Mesenchymal stem cell (in vitro differentiated cells and primary cell): Measurements from ENCODE around the gene IFNA5.

Source experiments
- DNase-seq: peaks from one replicate; pipeline ENCODE4 v3.0.0-alpha.2; 2013
- H2AFZ ChIP-seq: one replicate; pipeline ENCODE4 v1.6.1; 2013; ENCODE audit warnings: low read depth, mild to moderate bottlenecking, control low read depth, inconsistent platforms, low read length, moderate library complexity
- H2AK5ac ChIP-seq: 2 replicates; pipeline ENCODE4 v1.6.1; 2013; ENCODE audit warnings: low read length, moderate library complexity, mild to moderate bottlenecking, inconsistent platforms; ENCODE audit not compliant: severe bottlenecking
- H2BK120ac ChIP-seq: one replicate; pipeline ENCODE4 v1.6.1; 2013; ENCODE audit warnings: low read depth, mild to moderate bottlenecking, inconsistent platforms, low read length, moderate library complexity
- H2BK12ac ChIP-seq, 2 experiments: one replicate each; pipeline ENCODE4 v1.6.1; 2013; ENCODE audit warnings: inconsistent platforms in 2 of 2, low read length in 2 of 2, mild to moderate bottlenecking in 2 of 2, moderate library complexity in 2 of 2, control low read depth in 1 of 2
- H2BK15ac ChIP-seq: one replicate; pipeline ENCODE4 v1.6.1; 2013; ENCODE audit warnings: mild to moderate bottlenecking, low read depth, inconsistent platforms; ENCODE audit not compliant: poor library complexity, severe bottlenecking
- H2BK5ac ChIP-seq: 2 replicates; pipeline ENCODE4 v1.6.1; 2013; ENCODE audit warnings: low read depth, mild to moderate bottlenecking, low read length, control low read depth, inconsistent platforms; ENCODE audit not compliant: poor library complexity, severe bottlenecking
- H3K14ac ChIP-seq, 2 experiments: one replicate each; pipeline ENCODE4 v1.6.1; 2013; ENCODE audit warnings: inconsistent platforms in 2 of 2, low read length in 2 of 2, control low read depth in 1 of 2, mild to moderate bottlenecking in 1 of 2, moderate library complexity in 1 of 2
- H3K18ac ChIP-seq, 2 experiments: one replicate each; pipeline ENCODE4 v1.6.1; 2013; ENCODE audit warnings: inconsistent platforms in 2 of 2, low read length in 2 of 2, control low read depth in 1 of 2, low read depth in 1 of 2, mild to moderate bottlenecking in 1 of 2
- H3K23ac ChIP-seq, 2 experiments: one replicate each; pipeline ENCODE4 v1.6.1; 2013; ENCODE audit warnings: inconsistent platforms in 2 of 2, low read length in 2 of 2, mild to moderate bottlenecking in 2 of 2, moderate library complexity in 2 of 2, control low read depth in 1 of 2
- H3K27ac ChIP-seq: 2 replicates; pipeline ENCODE4 v1.5.1; 2013; ENCODE audit warnings: mild to moderate bottlenecking, moderate library complexity, low read length, control low read depth, inconsistent platforms; ENCODE audit not compliant: poor library complexity, severe bottlenecking
- H3K27me3 ChIP-seq, 2 experiments: 2 replicates each; pipeline versions ENCODE4 v1.6.1 to v1.7.0; 2013; ENCODE audit warnings: low read length in 2 of 2, mild to moderate bottlenecking in 2 of 2, moderate library complexity in 2 of 2, control low read depth in 1 of 2, inconsistent platforms in 1 of 2; ENCODE audit not compliant: control insufficient read depth in 1 of 2, insufficient read depth in 1 of 2
- H3K36me3 ChIP-seq, 2 experiments: 2 replicates each; pipeline versions ENCODE4 v1.6.1 to v1.7.0; 2013; ENCODE audit warnings: low read length in 2 of 2, control low read depth in 1 of 2, inconsistent platforms in 1 of 2, low read depth in 1 of 2, mild to moderate bottlenecking in 1 of 2; ENCODE audit not compliant: insufficient read depth in 2 of 2, control insufficient read depth in 1 of 2
- H3K4ac ChIP-seq, 2 experiments: one replicate each; pipeline ENCODE4 v1.6.1; 2013; ENCODE audit warnings: inconsistent platforms in 2 of 2, low read length in 2 of 2, mild to moderate bottlenecking in 2 of 2, moderate library complexity in 2 of 2, control low read depth in 1 of 2, low read depth in 1 of 2
- H3K4me1 ChIP-seq: 2 replicates; pipeline ENCODE4 v1.6.1; 2013; ENCODE audit warnings: low read depth, low read length, control low read depth; ENCODE audit not compliant: control insufficient read depth, insufficient read depth
- H3K4me2 ChIP-seq: 2 replicates; pipeline ENCODE4 v1.6.1; 2013; ENCODE audit warnings: low read length, mild to moderate bottlenecking, inconsistent platforms; ENCODE audit not compliant: poor library complexity, severe bottlenecking
- H3K4me3 ChIP-seq, 2 experiments: 2 replicates each; pipeline versions ENCODE4 v1.5.1 to v1.7.0; 2013; ENCODE audit warnings: low read length in 2 of 2, mild to moderate bottlenecking in 2 of 2, control low read depth in 1 of 2, low read depth in 1 of 2; ENCODE audit not compliant: insufficient read depth in 1 of 2
- H3K79me1 ChIP-seq: replicated peaks from 2 replicates; pipeline ENCODE4 v1.6.1; 2013; ENCODE audit warnings: mild to moderate bottlenecking, control low read depth, low read length, inconsistent platforms; ENCODE audit not compliant: poor library complexity, severe bottlenecking
- H3K9ac ChIP-seq: 2 replicates; pipeline ENCODE4 v1.7.0; 2013; ENCODE audit warnings: mild to moderate bottlenecking, low read length, moderate library complexity
- H3K9me3 ChIP-seq: 2 replicates; pipeline ENCODE4 v1.7.0; 2013; ENCODE audit warnings: mild to moderate bottlenecking, low read length; ENCODE audit not compliant: control insufficient read depth
- H4K8ac ChIP-seq: one replicate; pipeline ENCODE4 v1.6.1; 2013; ENCODE audit warnings: inconsistent platforms, mild to moderate bottlenecking, low read length, moderate library complexity
- H4K91ac ChIP-seq: one replicate; pipeline ENCODE4 v1.6.1; 2013; ENCODE audit warnings: mild to moderate bottlenecking, low read length, inconsistent platforms
- WGBS: methylation state at CpG from one replicate; pipeline ENCODE4 v1.1.7; 2013; ENCODE audit warnings: mixed read lengths; 5-methylcytosine and 5-hydroxymethylcytosine counted together

The IFNA5 gene

DNA sequence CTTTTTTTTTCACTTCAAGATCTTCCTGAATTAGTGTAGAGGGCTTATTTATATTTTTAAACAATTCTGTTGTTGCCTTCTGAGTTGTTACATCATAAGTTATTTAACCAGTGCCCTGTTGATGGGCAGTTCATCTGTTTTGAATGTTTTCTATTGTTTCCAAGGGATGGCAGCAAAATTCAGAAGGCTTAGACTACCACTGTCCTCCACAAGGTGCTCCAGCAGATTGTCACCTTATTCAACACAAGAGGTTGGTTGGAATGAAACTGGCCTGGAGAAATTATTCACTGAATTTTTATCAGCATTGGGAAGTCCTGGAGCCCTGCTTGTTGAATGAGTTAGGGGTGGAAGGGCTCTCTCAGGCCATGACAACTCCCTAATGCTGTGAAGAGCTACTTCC lies 31.3 kb upstream of the IFNA5 start:
- no peaks in the 10 kb centered on the region for H3K9me3 ChIP-seq
- H3K36me3 ChIP-seq, result peaks cover 0 to 20% of the 10 kb centered on the region in 2 experiments
- H3K79me1 ChIP-seq, result no peaks in the 10 kb centered on the region
- no peak overlapping the region for H3K23ac ChIP-seq
- no peak overlapping the region for H2AK5ac ChIP-seq
- H2AFZ ChIP-seq, result no peak overlapping the region
- no peak overlapping the region for H3K9ac ChIP-seq
- H2BK5ac ChIP-seq, result no peak overlapping the region
- H3K4ac ChIP-seq, result no peak overlapping the region
- no peak for DNase-seq
- H3K18ac ChIP-seq, result no peak overlapping the region
- no peak overlapping the region for H3K4me3 ChIP-seq
- no peak overlapping the region for H2BK12ac ChIP-seq
- no peak overlapping the region for H3K4me2 ChIP-seq
- no peak overlapping the region for H3K14ac ChIP-seq
- H4K8ac ChIP-seq, result no peak overlapping the region
- H3K27me3 ChIP-seq, result no peaks in the 10 kb centered on the region
- no peak overlapping the region for H2BK15ac ChIP-seq
- no peak overlapping the region for H4K91ac ChIP-seq
- no peak overlapping the region for H3K27ac ChIP-seq
- H2BK120ac ChIP-seq, result no peak overlapping the region
- peaks cover 3% of the 10 kb centered on the region for H3K4me1 ChIP-seq

DNA sequence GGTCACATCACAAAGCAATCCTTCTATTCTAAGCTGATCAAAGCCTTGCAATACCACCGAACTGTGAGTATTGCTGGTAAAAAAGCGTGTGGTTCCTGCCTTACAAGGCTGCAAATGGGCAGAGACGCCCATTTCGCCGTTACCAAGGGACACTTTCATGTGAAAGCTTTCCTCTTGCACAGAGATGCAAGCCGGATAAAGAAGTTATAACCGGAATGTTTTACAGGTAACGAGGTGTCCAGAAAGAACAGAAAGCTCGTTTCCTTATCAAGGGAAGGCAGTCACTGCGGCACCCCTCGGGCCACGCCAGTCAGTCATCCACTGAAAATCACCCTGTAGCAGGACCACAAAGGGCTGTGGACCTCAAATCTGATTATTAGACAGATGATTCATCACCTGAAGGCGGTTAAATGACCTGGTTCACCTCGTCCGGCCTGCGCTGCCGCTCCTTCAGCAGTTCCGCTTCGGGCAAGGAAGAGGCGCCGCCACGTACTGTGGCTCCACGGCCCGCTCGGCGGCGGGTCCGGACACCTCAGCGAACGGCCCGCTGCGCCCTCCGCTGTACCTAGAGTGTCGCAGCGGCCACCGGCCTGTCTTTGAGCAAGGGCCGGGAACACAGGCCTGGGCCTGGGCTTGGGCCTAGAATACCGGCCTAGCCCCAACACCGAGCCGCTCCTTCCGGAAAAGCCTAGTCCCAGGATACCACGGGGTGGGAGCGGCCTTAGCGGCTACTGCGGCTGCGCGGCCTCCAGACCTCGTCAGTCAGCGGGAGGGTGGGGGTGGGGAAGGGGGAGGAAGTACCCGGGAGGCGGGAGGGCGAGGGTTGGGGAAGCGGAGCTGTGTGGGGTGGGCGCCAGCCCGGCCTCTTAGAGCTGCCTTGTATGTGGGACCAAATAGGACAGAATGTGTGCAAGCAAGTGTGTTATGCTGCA lies 29.9 kb upstream of the IFNA5 start, which contains the start of gene KLHL9:
TSS of gene KLHL9 (minus strand) at position 704 of the 932 bp plus-strand sequence. CDS start at position 159, 545 bp downstream.
- Histone ChIP-seq H3K18ac (peak within 1 kb of the TSS; percentile 80 to 95), H2AK5ac (peak within 1 kb of the TSS; percentile 45), H2BK15ac (peak within 1 kb of the TSS; percentile 60), H3K36me3 (peaks cover 0 to 24% of the 10 kb centered on the region in 2 experiments), H3K79me1 (no peaks in the 10 kb centered on the region), H2BK5ac (peak within 1 kb of the TSS; percentile 11), H2BK12ac (no peak within 1 kb of the TSS), H4K8ac (peak within 1 kb of the TSS; percentile 99), H3K14ac (peak within 1 kb of the TSS; percentile 9 to 63), H3K27ac (peak within 1 kb of the TSS; percentile 77), H3K27me3 (no peaks in the 10 kb centered on the region), H3K9ac (peak within 1 kb of the TSS; percentile 99), H3K4me1 (peaks cover 3% of the 10 kb centered on the region), H3K4me2 (peak within 1 kb of the TSS; percentile 69), H2BK120ac (peak within 1 kb of the TSS; percentile 91), H3K4me3 (peak within 1 kb of the TSS; percentile 69 to 99), H2AFZ (peak within 1 kb of the TSS; percentile 33), H3K23ac (peak within 1 kb of the TSS in 1 of 2 experiments; percentile 20), H4K91ac (peak within 1 kb of the TSS; percentile 98), H3K9me3 (no peaks in the 10 kb centered on the region), H3K4ac (peak within 1 kb of the TSS; percentile 27 to 99)
- DNase-seq, result peak; percentile 91
- WGBS, result under 1% methylated on average over 49 of the region's 55 CpGs

- no peaks in the 10 kb centered on the region for H3K9me3 ChIP-seq
- H3K27ac ChIP-seq, result no peak overlapping the region
- H3K4me2 ChIP-seq, result peak overlapping the region; percentile 36
- H3K23ac ChIP-seq, result no peak overlapping the region
- no peak overlapping the region for H3K18ac ChIP-seq
- H2BK15ac ChIP-seq, result no peak overlapping the region
- H2BK12ac ChIP-seq, result no peak overlapping the region
- no peak overlapping the region for H2AFZ ChIP-seq
- peaks cover 3% of the 10 kb centered on the region for H3K4me1 ChIP-seq
- H3K14ac ChIP-seq, result no peak overlapping the region
- 100% methylated on average over 2 of the region's 2 CpGs for WGBS
- no peak overlapping the region for H2AK5ac ChIP-seq
- H3K4me3 ChIP-seq, result peak overlapping the region in 1 of 2 experiments; percentile 99
- no peaks in the 10 kb centered on the region for H3K79me1 ChIP-seq
- no peak for DNase-seq
- H3K9ac ChIP-seq, result no peak overlapping the region
- H2BK120ac ChIP-seq, result no peak overlapping the region
- H3K36me3 ChIP-seq, result peaks cover 0 to 29% of the 10 kb centered on the region in 2 experiments
- no peaks in the 10 kb centered on the region for H3K27me3 ChIP-seq
- no peak overlapping the region for H3K4ac ChIP-seq
- H2BK5ac ChIP-seq, result no peak overlapping the region
- H4K91ac ChIP-seq, result no peak overlapping the region
- no peak overlapping the region for H4K8ac ChIP-seq
Measured at GRCh38 chr9:21333226-21333625, 28.1 kb upstream of the IFNA5 start.

DNA sequence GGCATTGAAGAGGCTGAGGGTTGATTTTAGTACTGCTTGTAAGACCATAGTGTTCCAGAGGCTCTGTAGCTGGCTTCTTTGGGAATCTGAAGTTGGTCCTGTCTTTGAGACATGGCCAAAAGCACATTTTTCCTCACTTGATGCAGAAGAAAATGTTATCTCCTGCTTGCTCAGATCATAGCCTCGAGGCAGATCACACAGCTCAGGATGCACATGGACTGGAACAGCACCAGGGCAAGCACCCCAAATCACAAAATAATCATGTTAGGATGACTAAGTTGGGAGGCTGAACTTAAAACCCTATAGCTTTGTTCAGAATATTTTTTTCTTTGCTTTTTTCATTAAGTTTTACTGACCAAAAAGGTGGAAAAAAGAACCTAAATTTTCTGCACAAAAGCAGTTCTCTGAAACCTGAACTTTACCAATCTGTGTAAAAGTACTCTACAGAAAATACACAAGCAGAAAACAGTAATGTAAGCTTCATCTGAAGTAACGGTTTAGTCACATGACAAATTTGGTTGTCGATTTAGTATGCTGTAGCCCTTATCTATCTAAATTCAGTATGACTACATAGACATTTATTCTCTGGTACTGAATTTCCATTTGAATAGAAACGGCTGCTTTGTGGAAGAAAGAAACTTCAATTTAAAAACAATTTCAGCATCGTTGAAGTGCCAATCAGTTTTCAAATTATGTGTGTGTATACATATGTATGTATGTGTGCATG lies 26.7 kb upstream of the IFNA5 start:
- Histone ChIP-seq H3K18ac (no peak overlapping the region), H2BK120ac (no peak overlapping the region), H2BK15ac (no peak overlapping the region), H2BK5ac (no peak overlapping the region), H2BK12ac (no peak overlapping the region), H3K27me3 (no peaks in the 10 kb centered on the region), H3K4me2 (no peak overlapping the region), H3K4me3 (peak overlapping the region in 1 of 2 experiments; percentile 99), H3K4me1 (peaks cover 3% of the 10 kb centered on the region), H4K91ac (no peak overlapping the region), H3K23ac (no peak overlapping the region), H3K9me3 (no peaks in the 10 kb centered on the region), H4K8ac (no peak overlapping the region), H3K79me1 (no peaks in the 10 kb centered on the region), H2AFZ (no peak overlapping the region), H3K9ac (peak overlapping the region; percentile 63), H3K4ac (no peak overlapping the region), H3K27ac (no peak overlapping the region), H3K36me3 (peaks cover 0 to 29% of the 10 kb centered on the region in 2 experiments), H3K14ac (no peak overlapping the region), H2AK5ac (no peak overlapping the region)
- no CpG with 5 or more reads among the region's 5 CpGs for WGBS
- DNase-seq, result no peak
